ENCODE measurements around the gene PTPRT.
A peak's percentile ranks its signal among the peaks of the same experiment; 100 is the strongest.

The PTPRT gene

DNA sequence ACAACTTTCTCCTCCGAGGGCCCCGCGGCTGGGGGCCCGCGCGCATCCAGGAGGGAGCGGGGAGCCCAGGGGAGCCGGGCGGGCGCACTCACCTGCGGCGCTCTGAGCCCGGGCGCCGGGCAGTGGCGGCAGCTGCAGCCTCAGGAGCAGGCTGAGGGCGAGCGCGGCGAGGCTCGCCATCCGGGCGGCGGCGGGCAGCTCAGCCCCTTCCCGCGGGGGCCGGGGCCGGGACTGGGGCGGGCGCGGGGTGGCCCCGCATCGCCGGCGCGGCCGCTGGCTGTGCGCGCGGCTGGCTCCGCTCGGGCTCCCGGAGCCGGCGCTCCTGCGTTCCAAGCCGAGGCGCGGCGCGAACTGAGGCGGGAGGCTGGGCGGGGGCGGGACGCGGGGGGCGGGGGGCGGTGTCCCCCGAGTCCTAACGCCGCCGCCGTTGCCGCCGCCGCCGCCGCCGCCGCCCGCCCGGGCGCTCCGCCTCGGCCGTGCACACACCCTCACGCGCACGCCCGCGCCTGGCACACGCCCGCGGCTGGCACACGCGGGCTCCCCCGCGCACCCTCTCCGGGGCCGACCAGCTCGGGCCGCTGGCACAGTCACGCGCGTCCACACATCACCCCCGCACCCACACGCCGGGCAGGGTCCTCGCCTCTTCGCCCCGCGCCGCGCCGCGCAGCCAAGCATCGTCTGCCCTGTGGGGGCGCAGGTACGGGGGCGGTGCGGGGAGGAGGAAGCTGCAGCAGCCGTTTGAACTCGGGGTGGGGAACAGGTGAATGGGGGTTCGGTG, at the start of gene PTPRT:
TSS of gene PTPRT (minus strand) at position 353 of the 778 bp plus-strand sequence. CDS start at position 180, 173 bp downstream.
- no peak for DNase-seq

DNA sequence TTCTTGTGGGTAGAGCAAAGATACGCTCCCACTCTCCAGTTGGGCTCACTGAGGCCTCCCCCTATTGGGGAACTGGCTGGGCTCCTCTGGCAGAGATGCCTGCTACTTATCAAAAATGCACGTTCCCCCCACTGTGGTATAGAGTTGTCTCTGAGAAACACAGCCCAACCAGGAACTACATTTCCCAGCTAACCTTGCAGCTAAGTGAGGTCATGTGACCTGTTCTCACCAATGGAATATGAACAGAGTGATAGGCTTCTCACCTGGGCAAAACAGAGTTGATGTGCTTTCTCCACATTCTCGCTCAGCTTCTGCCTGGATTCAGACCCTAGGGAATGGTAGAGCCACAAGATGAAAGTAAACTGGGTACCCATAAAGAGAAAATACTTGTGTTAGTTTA, 49.1 kb upstream of the PTPRT start:
- no peak for DNase-seq

DNA sequence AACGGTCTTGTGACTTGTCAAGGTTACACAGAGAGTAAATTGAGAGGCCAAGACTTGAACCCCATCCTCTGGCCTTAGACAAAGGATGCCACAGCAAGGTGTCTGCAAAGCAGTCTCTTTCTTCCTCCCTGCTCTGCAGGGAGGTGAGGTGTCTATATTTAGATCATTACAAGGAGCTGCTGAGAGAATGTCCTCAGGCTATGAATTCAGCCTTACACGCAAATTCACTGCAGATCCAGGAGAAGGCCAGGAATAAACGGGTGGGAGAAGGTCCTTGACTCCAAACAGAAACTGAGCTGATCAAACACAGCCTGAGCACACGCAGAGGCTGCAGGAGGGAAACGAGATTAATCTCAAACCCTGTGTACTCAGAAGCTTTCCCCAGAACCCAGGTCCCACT, 48.6 kb upstream of the PTPRT start:
- DNase-seq: no peak

DNA sequence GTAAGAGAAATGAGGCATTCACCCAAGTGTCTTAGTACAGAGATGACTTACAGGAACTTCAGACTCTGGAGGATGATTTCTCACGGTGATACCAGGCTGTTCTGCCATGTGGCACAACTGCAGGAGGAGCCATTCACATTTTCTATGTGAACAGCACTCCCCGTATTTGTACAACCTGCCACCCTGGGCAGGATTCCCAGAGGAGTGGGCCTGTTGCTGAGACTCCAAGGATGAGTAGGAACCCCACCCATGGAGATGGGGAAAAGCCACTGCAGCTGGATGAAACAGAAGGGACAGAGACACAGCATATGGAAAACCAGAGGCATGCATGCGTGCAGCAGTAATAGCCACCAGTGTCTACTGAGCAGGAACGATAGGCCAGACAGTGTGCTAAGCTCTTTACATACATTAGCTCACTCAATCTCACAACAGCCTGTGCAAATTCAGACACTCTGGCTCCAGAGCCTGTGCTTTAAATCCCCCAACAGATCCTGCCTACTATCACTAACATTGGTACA, 48.0 kb upstream of the PTPRT start:
- DNase-seq: no peak

DNA sequence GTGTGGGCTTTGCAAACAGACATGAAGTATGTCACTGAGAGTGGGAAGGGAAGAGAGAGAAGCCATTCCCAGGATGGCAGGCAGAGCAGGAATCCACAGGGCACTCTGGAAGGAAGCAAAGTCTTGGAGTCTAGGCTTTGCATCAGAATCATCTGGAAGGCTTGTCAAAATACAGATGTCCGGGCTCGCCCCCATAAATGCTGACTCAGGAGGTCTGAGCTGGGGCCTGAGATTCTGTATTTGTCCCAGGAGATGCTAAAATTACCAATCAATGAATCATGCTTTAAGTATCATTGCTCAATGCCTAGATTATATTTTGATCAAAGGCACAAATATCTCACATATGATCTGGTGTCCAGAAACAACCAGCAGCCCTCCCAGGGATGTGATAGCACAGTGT, 46.3 kb upstream of the PTPRT start:
- DNase-seq: no peak

DNA sequence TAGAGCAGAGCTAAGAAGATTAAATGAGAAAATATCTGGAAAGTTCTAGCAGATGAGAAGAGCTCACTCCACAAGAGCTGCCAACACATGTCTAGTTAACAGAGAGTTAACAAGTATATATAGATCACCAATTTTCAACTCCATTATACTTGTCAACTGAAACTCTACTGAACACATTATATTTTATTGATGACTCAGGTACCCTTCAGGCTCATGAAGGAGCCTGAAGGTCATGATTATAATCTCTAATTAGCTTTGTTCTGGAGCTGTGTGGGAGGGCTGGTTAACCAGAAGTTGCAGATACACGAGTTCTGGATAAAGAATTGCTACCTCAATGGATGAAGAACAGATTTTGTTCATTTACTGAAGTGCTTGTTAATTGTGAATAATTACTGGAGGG, 42.1 kb upstream of the PTPRT start:
- DNase-seq: no peak

DNA sequence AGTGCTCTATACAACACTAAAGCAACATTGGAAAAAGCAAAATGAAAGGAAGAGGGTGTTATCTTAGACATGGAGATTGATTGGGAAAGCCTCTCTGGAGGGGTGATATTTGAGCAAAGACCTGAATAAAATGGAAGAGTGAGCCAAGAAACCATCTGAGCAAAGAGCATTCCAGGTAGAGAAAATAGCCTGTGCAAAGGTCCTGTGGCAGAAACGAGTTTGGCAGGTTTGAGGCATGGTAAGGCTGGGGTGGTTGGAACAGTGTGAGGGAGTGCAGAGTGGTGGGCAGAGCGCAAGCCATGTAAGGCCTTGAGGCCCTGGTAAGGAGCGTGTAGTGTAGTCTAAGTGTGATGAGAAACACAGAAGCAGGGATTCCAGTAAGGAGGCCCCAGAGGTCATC, 40.0 kb upstream of the PTPRT start:
- no peak for DNase-seq

DNA sequence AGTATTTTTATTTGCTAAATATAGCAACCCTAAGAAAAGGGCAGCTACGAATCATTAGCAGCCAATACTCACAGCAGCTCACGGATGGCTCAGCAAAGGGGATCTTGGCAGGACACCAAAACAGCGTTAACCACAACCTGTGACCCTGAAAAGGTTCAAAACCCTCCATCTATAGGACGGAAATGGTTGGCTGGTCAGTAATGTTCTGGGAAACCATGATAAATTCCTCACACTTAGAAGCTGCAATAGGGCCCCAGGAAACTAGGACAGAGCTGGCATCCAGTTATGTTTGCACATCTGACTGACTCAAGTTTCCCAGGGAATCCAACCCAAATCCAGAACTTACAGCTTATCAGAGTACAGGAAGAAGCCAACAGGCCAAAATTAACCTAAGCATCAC, 30.9 kb upstream of the PTPRT start:
- no peak for DNase-seq

DNA sequence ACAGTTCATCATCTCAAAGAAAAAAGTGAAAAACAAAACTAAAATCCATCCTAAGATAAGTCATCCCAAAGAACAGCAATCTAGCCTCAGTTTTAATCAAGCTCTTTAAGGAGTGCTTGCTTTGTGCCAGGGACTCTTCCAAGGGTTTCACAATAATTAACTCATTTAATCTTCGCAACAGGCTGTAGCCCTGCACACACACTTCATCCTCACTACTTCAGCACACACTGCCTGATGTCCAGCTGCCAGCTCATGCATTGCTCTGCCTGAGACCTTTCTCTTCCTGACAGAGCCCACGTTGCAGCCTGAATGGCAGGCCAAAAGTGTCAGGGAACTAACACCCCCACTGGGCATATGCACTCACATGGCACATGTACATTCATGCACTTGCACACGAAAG, 21.2 kb upstream of the PTPRT start:
- DNase-seq: no peak

DNA sequence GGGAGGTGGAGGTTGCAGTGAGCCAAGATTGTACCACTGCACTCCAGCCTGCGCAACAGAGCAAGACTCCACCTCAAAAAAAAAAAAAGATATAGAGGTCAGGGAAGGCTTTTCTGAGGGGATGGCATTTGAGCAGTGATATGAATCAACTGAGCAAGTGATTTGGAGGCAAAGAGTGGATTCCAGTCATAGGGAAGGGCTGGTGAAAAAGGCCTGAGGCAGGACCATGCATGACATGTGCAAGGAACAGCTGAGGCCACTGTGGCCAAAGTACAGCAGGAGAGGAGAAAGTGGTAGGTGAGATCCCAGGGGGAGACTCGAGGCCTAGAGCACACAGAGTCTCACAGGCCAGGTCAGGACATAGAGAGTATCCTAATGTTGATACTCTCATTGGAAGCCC, 20.1 kb upstream of the PTPRT start:
- no peak for DNase-seq

DNA sequence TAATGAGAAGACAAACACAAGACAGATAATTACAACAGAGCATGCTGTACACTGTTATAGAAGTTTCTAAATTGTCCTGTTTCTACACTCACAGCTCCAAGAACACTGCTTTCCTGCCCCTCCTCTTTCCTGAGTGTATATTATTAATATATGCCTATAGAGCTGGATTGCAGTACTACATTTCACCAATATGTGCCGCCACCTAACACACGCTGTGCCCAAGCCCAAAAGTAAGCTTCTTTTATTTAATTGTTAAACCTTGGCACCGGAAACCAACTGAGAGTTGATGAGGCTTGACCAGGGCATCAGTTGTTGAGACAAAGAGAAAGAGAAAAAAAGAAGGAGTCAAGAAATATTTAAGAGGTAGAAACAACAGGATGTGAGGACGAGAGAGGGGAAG, 16.0 kb upstream of the PTPRT start:
- no peak for DNase-seq

DNA sequence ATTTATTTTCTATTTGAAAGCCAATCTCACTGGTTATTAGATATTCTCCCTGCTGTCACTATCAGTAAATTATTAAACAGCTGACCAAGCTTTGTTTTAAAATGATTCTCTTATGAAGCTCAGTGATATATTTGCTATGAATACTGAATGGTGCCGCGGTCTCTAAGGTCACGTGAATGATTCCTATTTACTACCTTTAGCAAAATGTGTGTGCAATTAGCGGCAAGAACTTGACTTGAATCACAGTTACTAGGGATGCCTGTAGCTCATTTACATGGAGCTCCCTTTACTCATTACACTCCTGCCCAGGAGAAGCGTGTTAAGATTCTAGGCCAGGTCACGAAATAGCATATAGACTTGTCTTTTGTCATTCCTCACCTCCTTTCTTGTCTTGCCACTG, 12.4 kb upstream of the PTPRT start:
- no peak for DNase-seq

DNA sequence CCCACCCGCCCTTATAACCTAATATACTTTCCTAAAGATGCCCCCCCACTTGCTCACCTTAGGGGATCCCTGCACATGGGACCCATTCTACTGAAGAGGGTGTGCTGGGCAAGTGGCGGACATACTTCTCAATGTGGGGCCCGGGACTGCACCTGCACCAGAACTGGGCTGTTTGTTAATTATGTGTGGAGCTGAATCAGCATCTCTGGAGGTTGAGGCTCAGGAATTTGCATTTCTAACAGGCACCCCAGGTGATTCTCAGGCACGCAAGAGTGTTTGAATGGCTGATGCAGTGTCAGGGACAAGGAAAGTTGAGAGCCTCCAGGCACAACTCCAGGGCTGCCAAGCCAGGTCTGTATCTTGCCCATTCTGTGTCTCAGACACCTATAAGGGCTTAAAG, 8.9 kb upstream of the PTPRT start:
- DNase-seq: no peak

DNA sequence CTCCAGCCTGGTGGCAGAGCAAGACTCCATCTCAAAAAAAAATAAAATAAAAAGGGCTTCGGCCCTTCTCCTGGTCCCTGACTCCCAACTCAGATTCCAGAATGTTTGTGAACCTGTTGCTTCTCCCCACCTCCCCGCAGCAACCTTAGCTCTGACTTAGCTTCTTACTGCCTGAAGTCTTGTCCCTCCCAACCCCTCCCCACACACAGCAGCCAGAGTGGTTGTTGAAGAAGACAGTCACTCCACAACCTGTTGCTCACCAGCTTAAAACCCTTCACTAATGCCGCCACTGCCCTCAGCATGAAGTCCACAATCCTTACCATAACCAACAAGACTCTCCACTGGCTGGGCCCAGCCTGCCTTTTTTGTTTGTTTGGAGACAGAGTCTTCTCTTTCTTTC, 6.5 kb upstream of the PTPRT start:
- DNase-seq: no peak

DNA sequence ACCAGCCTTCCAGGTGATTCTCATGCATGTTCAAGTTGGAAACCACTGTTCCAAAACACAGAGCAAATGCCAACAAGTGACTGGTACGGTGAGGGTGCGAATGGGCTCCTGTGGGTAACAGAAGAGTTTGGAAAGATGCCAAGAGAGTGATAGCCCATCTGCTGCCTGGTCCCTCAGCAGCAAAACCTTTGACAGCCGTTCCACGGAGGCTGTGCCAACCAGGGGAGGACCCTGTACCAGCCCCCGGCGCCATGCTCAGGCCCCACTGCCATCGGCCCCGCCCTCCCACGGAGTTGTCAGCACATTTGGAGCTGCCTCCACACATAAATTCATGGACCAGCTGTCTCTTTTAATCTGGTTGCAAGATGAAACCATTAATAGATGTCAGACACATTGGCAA, 4.4 kb upstream of the PTPRT start:
- no peak for DNase-seq

DNA sequence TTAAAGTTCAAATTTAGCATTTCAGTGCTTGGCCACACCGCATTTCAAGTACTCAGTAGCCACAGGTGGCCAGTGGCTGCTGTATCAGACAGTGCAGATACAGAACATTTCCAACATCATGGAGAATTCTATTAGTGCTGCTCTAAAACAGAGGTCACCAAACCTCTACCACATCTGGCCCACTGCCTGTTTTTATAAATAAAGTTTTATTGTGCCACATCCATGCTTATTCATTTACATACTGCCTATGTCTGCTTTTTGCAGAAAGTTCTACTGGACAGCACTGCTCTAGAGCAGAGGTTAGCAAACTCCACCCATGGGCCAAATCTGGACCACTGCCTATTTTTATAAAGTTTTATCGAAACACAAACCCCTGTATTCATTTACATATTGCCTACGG, 3.7 kb upstream of the PTPRT start:
- no peak for DNase-seq

DNA sequence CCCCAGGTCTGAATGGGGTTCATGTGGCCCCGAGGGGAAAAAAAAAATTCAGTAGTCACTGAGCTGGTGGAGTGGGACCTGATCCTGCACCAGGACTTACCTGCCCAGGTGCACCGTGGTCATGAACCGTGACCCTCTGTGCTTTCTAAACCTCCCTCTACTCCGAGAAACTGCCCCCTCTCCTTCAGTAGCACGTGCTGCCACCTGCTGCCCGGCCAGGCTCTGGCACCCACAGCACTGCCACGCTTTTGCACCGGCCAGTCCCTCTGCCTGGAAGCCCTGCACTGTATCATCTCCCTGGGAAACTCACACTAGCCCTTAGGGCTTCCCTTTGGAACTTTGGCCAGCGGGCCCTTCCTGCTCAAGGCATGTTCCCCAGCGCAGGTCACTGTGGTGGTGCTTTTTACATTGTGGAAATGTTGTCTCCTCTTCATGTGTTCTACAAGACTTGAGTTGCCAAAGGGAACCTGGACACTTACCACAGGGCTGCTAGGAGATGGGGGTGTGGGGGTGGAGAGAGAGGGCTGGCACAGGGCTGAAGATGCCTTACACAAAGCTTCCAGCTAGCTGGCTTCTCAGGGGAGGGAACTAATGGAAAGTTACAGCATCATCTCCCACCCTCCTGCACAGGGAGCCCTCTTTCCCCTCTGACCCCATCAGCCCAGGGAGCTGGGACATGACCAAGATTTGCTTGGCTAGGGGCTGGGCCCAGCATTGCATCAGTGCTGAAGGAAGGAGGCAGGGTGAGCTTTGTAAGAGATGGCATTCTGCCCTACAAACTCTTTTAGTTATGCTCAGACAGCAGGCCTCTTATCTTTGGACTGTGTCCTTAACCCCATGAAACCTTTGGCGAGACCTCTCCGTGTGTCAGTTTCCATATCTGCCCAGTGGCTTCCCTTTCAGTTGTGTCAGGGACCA, 2.5 kb upstream of the PTPRT start:
- DNase-seq: peak in 1 of 2 donors; percentile 28

DNA sequence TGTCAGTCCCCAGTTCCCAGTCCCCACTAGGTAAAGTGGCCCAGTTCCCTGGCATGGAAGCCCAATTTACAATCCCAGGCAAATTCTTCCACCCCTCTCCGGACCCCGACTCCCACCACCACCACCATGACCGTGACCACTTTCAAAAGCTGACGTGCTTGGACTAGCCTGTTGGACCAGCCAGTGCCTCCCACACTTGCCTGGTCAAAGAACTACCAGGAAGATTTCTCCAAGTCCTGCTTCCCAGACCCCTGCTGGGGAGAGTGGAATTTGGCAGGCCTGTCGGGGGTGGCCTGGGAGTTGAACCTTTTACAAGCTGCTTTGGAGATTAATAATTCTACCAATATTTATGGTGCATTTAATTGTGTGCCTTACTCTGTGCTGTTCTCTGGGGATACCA, 1.4 kb upstream of the PTPRT start:
- DNase-seq: no peak

DNA sequence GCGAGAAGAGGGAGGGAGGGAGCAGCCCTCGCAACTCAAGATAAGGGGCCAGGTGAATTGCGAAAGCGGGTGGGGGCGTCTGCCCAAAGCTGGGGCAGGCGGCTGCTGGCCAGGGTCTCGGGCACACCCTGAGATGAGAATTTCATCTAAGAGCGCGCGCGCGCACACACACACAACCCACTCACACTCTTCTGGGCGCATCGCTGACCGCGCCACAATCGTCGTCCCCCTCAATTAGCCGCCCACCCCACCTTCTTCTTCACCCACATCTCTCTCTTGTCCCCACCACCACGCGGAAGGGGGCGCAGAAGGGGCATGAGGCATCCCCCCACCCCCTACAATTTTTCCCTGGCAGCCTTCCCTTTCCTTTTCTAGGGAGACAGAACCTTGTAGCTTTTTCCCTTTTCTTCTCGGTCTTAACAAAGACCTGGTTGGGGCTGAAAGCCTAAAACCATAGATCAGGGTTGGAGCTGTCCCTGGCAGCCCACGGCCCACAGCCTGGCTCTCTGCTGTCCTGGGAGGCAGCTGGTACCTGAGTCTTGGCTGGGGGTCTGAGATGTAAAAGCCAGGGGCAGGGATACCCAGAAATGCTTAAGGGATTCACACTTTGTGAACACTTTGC, 737 bp upstream of the PTPRT start:
- no peak for DNase-seq

DNA sequence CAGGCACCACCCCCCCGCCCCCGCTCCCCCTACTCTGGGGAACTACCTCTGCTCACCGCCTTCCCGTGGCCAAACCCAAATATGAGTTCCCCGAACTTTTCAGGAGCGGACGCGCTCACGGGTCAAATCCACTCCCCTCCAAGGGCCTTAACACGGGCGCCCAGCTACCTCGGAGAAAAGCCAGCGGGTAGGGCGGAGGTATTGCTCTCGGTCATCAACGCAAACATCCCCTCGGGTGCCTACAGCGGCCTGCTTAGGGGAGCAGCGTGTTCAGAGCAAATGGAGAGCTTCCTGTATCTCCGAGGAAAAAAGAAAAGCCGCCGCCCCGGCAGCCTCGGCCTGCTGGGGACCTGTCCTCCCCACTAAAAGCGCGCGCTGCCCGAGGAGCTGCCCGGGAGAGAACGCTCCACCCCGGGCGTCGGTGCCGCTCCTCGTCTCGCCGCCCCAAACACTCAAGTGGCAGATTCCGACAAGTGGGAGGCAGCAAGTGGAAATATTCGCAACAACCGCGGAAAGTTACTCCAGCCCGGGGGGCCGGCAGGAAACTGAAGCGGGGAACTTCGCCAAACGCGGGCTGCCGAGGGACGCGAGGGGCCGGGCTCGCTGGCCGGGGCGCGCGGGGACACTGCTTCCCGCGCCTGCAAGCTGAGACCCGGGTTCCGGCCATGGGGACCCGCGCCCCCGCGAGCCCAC, 699 bp downstream of the PTPRT start:
- DNase-seq: no peak

DNA sequence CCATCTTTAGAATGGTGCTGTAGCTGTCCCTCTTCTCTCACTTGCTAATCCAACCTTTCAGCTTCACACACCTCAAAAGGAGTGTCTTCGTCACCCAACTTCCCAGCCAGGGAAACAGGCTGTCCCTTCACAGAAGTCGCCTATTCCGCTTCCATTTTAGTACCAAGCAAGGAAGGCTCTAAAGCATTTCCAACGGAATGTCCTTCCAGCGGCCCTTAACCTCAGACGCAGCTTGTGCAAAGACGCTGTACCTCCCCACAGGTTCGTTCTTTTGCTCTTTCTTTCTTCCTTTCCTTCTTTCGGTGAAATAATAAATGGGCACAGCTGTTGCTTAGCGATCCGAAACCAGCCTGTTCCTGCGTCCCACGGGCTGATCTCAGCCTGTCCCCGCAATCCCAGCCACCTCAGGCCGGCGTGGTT, 1.5 kb downstream of the PTPRT start:
- no peak for DNase-seq

DNA sequence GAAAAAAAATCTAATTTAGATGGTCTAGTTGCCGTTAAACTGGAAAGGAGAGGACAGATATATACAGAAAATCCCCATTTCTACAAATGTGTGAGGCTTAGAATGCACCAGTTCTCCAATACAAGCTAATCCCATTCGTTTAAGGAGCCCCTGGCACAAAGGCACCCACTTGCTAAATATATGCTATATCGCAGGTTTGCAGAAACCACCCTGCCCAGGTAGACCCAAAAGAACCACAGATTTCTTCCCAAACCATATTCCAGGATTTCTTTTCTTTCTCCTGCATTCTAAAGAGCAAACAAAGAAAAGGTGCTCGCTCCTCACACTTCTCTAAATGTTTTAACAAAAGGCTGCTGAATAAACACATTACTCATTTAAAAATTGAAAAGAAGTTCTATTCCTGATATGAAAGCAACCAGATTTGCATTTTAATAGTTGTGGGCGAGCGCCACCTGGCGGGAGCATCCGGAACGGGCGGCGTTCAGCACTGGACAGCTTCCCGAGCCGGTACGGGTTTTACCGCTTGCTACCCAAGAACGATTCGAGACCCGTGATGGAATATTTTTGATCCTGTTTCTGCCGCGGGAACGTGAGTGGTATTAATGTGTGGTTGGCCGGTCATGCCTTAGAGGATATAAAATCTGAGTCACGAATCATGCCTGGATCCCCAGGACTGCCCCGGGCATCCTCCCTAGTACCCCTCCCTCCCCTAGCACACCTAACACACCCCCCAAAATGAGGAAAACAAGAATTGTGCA, 2.1 kb downstream of the PTPRT start:
- DNase-seq: peak; percentile 22 to 61

Measured in hippocampal formation (tissue), 2 donors.